Astrocyte (in vitro differentiated cells and primary cell): ENCODE results near the gene PIK3R1.

ENCODE experiments used
- CTCF ChIP-seq: IDR thresholded peaks from 2 replicates; pipeline ENCODE4 v1.5.1; 2011; ENCODE audit warnings: low read depth, mild to moderate bottlenecking, inconsistent platforms, low read length, moderate library complexity; ENCODE audit not compliant: insufficient read depth
- EZH2 ChIP-seq: IDR thresholded peaks from 2 replicates; pipeline ENCODE4 v1.6.1; 2012; ENCODE audit warnings: mild to moderate bottlenecking, low read length, inconsistent platforms; ENCODE audit not compliant: insufficient read depth

- TF ChIP-seq CTCF (no peak), EZH2 (no peak)
Measured at GRCh38 chr5:68260467-68260866, 44.9 kb downstream of the PIK3R1 start.
